ENCODE results near the gene ZNF275. TPM values are rescaled to one million over a fixed set of nuclear protein-coding genes. Genes with fewer than 3 reads are reported as not detected.

ZNF275 gene
- total and polyA plus RNA-seq, 4 donors, result 2.7 to 11.5 (median 6.7) TPM

- peaks cover 0 to 4% (median 0%) of the 10 kb centered on the region in 5 donors for H3K4me1 ChIP-seq (ENCODE audit: control insufficient read depth in 5 of 5, insufficient read depth in 5 of 5, low read length in 5 of 5)
- no peaks in the 10 kb centered on the region for H3K9me3 ChIP-seq (ENCODE audit: control insufficient read depth in 4 of 4, insufficient read depth in 3 of 4, low read length in 3 of 4)
- H3K36me3 ChIP-seq (ENCODE audit: control insufficient read depth in 4 of 4, insufficient read depth in 4 of 4, low read length in 4 of 4), result no peaks in the 10 kb centered on the region
- no peak overlapping the region for H3K27ac ChIP-seq (ENCODE audit: low read depth in 1 of 2, low read length in 1 of 2)
- WGBS, 2 donors, result 65 to 66% methylated on average over 2 of the region's 2 CpGs
- no peak overlapping the region for H3K4me3 ChIP-seq
- TF ChIP-seq CTCF (IDR thresholded peaks at IDR 0.05; ENCODE audit: control extremely low read depth, extremely low read depth), result no peak
- ATAC-seq (ENCODE audit: insufficient read depth, low FRiP score) (no peak), DNase-seq (no peak)
- H3K27me3 ChIP-seq (ENCODE audit: control insufficient read depth in 3 of 3, insufficient read depth in 3 of 3, low read length in 2 of 3), result peaks cover 0 to 4% (median 3%) of the 10 kb centered on the region in 3 donors
- H3K9ac ChIP-seq (ENCODE audit: insufficient read depth in 1 of 2, low read length in 2 of 2), result no peak overlapping the region
These were observed 687 bp upstream of the ZNF275 start for GRCh38 chrX:153333266-153333665.

- peak overlapping the region in 1 of 2 donors; percentile 63 for H3K9ac ChIP-seq (ENCODE audit: insufficient read depth in 1 of 2, low read length in 2 of 2)
- ATAC-seq (ENCODE audit: insufficient read depth, low FRiP score) (no peak), DNase-seq (no peak)
- H3K4me1 ChIP-seq (ENCODE audit: control insufficient read depth in 5 of 5, insufficient read depth in 5 of 5, low read length in 5 of 5), result peaks cover 0 to 5% (median 0%) of the 10 kb centered on the region in 5 donors
- peak overlapping the region; percentile 17 to 94 for H3K27ac ChIP-seq (ENCODE audit: low read depth in 1 of 2, low read length in 1 of 2)
- H3K4me3 ChIP-seq, result peak overlapping the region; percentile 60
- peaks cover 0 to 4% (median under 1%) of the 10 kb centered on the region in 3 donors for H3K27me3 ChIP-seq (ENCODE audit: control insufficient read depth in 3 of 3, insufficient read depth in 3 of 3, low read length in 2 of 3)
- no peak for TF ChIP-seq CTCF (IDR thresholded peaks at IDR 0.05; ENCODE audit: control extremely low read depth, extremely low read depth)
- H3K9me3 ChIP-seq (ENCODE audit: control insufficient read depth in 4 of 4, insufficient read depth in 3 of 4, low read length in 3 of 4), result peaks cover 0 to 5% (median 0%) of the 10 kb centered on the region in 4 donors
- H3K36me3 ChIP-seq (ENCODE audit: control insufficient read depth in 4 of 4, insufficient read depth in 4 of 4, low read length in 4 of 4), result no peaks in the 10 kb centered on the region
- 30 to 40% methylated on average over 7 to 16 of the region's 16 CpGs for WGBS, 2 donors
These were observed 822 bp downstream of the ZNF275 start for GRCh38 chrX:153334654-153335295.

DNA sequence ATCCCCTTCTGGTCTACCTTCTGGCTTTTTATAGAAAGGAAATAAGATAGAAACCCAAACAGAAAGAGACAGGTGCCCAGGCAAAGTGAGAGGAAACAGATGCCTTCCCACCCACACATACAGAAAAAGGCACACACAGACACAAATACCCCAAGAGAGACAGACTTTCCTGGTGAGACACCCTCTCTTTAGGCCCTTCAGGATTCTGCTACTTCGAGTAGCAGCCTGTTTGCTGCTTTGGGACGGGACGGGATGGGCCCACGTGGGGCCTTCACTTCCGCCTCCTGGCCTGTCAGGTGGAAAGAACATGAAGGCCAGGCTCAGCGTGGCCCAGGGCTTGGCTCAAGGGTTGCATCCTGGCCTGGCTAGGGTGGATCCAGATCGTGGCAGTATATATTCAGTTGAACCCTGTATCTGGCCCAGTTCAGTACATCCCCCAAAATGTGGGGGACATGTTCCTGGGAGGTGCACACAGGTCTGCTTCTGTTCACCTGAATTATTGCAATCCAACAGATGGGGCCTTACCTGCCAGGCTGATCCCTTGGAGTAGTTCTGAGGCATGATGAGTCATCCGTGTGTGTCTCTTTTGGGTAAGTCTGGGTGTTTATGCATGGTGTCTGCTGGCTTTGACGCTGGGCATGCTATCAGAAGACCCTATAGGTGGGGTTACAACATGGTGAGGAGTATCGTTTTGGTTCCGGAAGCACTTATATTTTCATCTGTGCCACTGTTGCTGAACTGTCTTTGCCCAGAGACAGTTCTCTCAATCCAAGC lies 2.4 kb downstream of the ZNF275 start:
- H3K27me3 ChIP-seq (ENCODE audit: control insufficient read depth in 3 of 3, insufficient read depth in 3 of 3, low read length in 2 of 3), result peaks cover 0 to 4% (median 0%) of the 10 kb centered on the region in 3 donors
- ATAC-seq (ENCODE audit: insufficient read depth, low FRiP score) (no peak), DNase-seq (no peak)
- 71 to 87% methylated on average over 10 to 11 of the region's 11 CpGs for WGBS, 2 donors
- H3K27ac ChIP-seq (ENCODE audit: low read depth in 1 of 2, low read length in 1 of 2), result no peak overlapping the region
- H3K9me3 ChIP-seq (ENCODE audit: control insufficient read depth in 4 of 4, insufficient read depth in 3 of 4, low read length in 3 of 4), result peaks cover 0 to 9% (median 2%) of the 10 kb centered on the region in 4 donors
- H3K4me3 ChIP-seq, result no peak overlapping the region
- no peak for TF ChIP-seq CTCF (IDR thresholded peaks at IDR 0.05; ENCODE audit: control extremely low read depth, extremely low read depth)
- H3K4me1 ChIP-seq (ENCODE audit: control insufficient read depth in 5 of 5, insufficient read depth in 5 of 5, low read length in 5 of 5), result peaks cover 0 to 5% (median 0%) of the 10 kb centered on the region in 5 donors
- no peak overlapping the region for H3K9ac ChIP-seq (ENCODE audit: insufficient read depth in 1 of 2, low read length in 2 of 2)
- peaks cover 0 to 2% (median 0%) of the 10 kb centered on the region in 4 donors for H3K36me3 ChIP-seq (ENCODE audit: control insufficient read depth in 4 of 4, insufficient read depth in 4 of 4, low read length in 4 of 4)

Measured in lung (tissue), 12 donors.